GM21576 (cell line): Measurements from ENCODE around the gene ASL.
"Not testable (repeated sequence)": the region's sequence is repeated elsewhere in the genome, so short reads cannot be mapped to it uniquely, and the experiment has no call there.

Experiments used
- ATAC-seq: cut with Tn5 transposase; IDR thresholded peaks from one replicate; pipeline ENCODE4 v1.9.1; 2021; ENCODE audit warnings: mild to moderate bottlenecking, moderate library complexity; ENCODE audit not compliant: unreplicated experiment

Gene ASL

DNA sequence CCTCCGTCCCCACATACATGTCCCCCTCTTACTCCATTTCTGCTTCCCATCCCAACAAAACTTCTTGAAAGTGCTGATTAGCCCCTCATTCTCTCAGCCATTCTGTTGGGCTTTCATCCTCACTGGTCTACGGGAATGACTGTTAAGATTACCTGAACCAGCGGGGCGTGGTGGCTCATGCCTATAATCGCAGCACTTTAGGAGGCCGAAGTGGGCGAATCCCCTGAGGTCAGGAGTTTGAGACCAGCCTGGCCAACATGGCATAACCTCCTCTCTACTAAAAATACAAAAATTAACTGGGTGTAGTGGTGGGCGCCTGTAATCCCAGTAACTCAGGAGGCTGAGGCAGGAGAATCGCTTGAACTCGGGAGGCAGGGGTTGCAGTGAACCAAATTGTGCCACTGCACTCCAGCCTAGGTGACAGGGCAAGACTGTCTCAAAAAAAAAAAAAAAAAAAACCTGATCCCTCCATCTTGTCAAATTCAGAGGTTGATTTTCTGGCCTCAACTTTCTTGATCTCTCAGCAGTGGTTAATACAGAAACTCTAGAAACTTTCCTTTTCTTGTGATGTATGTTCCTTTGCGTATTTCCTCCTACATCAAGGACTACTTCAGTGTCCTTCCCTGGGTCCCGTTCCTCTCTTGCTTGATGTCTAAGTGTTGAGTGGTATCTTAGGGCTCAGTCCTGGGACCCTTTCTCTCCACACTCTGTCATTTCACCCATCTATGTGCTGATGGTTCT is 41.2 kb downstream of the ASL start:
- ATAC-seq: not testable (repeated sequence)

DNA sequence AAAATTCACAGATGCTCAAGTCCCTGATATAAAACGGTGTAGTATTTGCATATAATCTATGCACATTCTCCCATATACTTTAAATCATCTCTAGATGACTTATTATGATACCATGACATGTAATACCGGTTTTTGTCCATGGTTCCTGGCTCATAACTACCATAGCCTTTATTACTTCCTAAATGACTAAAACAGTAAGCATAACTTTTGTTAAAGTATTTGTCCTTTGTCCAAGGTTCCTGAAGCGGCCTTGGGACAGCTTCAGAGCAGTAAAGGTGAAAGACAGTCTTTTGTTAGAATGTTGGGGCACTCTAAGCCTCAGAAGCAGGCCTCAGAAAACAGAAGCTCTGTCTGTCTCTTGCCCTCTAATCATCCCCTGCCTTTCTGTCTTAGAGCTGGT is 43.0 kb downstream of the ASL start:
- ATAC-seq: no peak

DNA sequence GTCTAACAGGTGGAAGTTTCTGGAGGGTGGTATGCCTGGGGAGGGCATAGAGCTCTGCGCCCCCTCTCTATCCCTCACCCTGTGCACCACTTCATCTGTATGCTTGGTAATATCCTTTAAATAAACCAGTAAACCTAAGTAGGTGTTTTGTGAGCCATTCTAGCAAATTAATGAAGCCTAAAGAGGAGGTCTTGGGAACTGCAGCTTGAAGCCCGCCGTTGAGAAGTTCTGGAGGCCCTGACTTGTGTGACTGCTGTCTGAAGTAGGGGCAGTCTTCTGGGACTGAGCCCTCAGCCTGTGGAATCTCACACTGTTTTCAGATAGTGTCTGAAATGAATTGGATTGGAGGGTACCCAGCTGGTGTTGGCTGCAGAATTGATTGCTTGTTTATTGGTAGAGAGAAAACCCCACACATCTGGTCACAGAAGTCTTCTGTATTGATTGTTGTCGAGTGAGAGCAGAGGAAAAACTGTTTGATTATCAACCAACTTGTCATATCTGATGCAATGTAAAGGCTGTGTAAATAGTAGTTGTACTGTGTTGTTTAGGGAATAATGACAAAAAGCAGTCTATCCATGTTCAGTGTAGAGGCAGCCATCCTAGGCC is 43.7 kb downstream of the ASL start:
- no peak for ATAC-seq

DNA sequence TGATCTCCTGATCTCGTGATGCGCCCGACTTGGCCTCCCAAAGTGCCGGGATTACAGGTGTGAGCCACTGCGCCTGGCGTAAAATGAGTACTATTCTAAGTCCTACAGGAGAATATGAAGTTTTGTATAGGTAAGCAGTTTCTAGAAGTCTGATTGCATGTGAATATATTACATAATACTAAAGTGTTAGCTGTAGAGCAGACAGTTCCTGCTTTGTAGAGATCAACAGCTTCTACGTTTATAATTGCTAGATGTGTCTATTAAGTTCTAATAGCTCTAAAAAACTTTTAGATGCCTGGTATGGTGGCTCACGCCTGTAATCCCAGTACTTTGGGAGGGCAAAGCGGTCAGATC is 47.5 kb downstream of the ASL start:
- no peak for ATAC-seq

DNA sequence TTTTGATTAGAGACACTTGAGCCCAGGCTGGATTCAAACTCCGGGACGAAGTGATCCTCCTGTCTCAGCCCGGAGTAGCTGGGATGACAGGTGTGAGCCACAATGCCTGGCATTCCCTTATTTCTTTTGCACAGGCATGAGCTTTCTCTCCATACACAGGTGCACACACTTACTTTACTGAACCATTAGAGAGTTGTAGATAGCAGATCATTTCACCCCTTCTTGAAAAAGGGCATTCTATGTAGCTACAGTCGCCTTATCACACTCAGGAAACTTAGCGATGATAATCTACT is 48.9 kb downstream of the ASL start:
- not testable (repeated sequence) for ATAC-seq

DNA sequence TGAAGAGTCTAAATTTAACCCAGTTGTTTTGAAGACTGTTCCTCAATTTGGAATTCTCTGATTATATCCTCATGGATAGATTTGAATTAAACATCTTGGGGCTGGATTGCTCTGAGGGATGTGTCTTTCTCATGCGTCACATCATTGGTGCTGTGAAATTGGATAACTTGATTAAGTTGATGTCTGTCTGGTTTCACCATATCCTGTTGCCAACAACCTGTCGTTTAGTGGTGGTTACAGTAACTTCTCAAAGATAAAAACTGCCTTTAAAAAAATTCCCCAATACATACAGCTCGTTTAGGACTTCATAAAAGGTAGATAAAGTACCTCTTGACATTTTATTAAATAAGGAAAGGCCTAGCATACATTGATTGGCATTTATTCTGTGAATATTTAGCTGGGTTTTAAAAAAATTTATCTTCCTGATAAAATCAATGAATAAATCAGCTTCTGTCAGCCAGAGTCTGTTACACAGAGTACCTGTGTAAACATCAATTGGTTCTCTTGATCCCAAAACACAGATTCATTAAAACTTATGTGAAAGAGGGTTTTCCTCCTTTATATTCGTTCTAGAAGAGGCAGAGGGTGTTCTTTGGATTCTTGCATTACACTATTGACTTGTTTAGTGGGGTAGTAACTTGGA is 49.6 kb downstream of the ASL start:
- ATAC-seq: no peak

DNA sequence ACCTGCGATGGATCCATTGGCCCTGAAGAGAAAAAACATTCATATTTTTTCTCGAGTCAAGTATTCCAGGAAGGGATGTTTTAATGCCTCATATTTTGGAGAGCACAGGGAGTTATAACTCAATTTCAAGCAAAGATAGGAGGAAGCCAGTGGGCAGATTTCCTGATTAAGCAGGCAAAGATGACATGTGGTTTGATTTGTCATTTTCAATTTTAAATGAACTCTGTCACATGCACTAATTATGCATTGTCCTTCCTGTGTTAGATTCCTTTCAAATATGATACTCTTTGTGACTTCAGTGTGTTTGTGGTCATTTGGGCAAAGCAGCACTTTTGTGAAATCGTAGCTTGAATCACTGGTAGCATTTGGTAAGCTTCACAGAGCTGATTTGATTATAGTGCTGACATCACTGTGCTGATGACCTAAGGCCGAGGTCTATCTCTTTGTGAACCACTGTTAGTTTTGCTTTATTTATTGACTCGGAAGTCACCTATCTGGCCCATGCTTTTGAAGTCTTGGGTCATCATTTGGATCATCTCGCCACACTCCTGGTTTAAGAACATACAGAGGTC is 50.2 kb downstream of the ASL start:
- ATAC-seq: not testable (repeated sequence)

DNA sequence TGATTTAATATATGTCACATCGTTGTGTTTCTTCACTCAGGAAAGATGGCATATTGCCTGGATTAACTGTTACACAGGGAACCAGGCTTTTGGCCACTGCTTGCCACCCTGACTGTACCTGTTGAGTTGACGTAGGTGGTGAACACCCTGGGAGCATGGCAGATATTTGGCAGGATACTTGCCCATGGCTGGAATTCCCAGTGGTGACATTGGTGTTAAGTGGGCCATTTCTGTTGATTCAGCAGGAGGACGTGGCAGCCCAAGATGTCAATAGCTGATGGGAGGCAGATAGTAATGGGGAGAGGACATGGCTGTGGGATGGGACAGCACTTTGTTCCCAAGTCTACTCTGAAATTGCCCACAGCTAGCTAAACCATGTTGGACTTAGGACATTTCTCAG is 51.6 kb downstream of the ASL start:
- not testable (repeated sequence) for ATAC-seq

DNA sequence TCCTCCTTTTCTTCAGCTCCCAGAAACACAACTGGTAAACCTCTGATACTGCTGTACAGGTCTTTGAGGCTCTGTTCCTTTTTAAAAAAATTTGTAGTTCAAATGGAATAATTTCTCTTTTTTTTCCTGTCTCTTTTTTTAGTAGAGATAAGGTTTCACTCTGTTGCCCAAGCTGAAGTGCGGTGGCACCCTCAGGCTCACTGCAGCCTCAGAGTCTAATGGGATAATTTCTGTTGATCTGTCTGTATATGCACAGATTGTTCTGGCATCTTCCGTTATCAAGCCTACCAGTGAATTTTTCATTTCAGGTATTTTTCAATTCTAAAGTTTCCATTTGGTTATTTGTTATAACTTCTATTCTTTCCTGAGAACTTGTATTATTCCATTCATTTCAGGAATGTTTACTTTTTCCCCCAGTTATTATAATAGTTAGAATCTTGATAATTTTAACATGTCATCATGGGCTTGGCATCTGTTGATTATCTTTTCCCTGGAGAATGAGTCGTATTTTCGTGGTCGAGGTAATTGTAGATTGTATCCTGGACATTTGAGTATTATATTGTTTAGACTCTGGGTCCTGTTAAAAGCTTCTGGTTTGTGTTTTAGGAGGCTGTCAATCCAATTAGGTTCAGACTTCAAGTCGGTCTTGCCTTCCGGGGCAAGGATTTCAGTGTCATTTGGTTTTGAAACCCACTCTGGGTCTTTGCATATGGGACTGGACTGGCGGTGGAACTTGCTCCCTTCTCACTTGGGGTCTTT is 63.6 kb downstream of the ASL start:
- no peak for ATAC-seq

DNA sequence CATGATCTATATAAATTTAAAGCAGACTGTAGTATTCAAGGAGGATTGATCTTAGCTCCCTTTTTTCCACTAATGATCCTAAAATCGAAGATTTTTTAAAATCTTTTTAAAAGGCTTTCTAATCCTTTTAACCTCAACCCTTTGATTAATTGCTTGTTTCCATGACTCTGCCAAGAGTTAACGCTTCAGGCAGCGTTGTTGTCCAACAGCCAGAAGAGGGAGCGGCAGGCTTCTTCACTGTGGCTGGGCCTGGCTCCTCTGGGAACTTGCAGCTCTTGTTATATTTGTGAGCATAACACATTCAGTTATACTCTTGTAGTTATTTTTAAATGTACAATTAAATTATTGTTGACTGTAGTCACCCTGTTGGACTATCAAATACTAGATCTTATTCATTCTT is 65.3 kb downstream of the ASL start:
- ATAC-seq: no peak

DNA sequence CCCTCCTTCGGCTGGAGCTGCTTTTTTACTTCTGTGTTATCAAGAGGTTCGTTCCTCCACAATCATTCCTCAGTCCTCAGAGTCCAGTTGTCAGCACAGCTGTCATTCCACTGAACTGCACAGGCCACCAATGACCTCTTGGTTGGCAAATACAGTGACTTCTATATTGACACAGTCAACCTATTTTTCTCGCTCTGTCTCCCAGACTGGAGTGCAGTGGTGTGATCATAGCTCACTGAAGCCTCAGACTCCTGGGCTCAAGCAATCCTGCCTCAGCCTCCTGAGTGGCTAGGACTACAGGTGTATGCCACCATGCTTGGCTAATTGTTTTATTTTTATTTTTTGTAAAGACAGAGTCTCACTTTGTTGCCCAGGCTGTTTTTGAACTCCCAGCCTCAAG is 66.7 kb downstream of the ASL start:
- no peak for ATAC-seq

DNA sequence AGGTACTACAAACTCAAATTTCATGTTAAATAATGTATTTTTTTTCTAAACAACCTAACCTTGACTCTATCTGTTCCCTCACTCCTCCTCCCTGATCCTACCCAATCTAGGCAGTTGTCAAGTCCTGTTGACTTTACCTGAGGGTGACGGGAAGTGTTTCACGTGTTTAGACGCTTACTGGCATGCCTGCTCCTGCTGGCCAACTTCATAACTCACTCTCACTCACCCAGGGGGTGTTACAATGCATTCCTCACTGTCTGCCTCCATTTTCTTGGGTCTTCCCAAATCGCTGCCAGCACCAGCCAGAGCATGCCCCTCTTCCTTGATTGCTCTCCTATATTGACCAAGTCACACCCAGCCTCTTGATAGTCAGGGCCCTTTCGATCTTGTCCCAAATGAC is 67.4 kb downstream of the ASL start:
- no peak for ATAC-seq
